HEK293 (cell line): ENCODE measurements around the gene TRPV6.

ENCODE experiments used
- CTCF ChIP-seq: fragments of 450-650 bp; formaldehyde crosslinking; IDR thresholded peaks from 2 replicates; pipeline ENCODE4 v1.5.1; 2016; ENCODE audit warnings: missing biosample characterization, missing genetic modification characterization
- MYNN ChIP-seq: fragments of 450-650 bp; formaldehyde crosslinking; IDR thresholded peaks from 2 replicates; pipeline ENCODE4 v1.5.1; 2016; ENCODE audit warnings: missing biosample characterization, missing genetic modification characterization, borderline replicate concordance
- ZNF274 ChIP-seq, 2 experiments: fragments of 200-500 bp in 1 of 2; fragments of 450-650 bp in 1 of 2; sonication (Bioruptor generic) in 1 of 2; formaldehyde crosslinking in 1 of 2; IDR thresholded peaks; 2 replicates each; pipeline versions ENCODE4 v1.5.1 to v1.6.1; 2014 to 2016; ENCODE audit warnings: borderline replicate concordance in 1 of 2, inconsistent platforms in 1 of 2, low read length in 1 of 2, missing biosample characterization in 1 of 2, missing genetic modification characterization in 1 of 2
- ZNF830 ChIP-seq: fragments of 450-650 bp; IDR thresholded peaks from 2 replicates; pipeline ENCODE4 v1.5.0; 2018; ENCODE audit warnings: missing biosample characterization, missing genetic modification characterization, low read depth, mild to moderate bottlenecking, moderate library complexity
- TF ChIP-seq, protein P1 (sequence below): fragments of 450-650 bp; formaldehyde crosslinking; IDR thresholded peaks from 2 replicates; pipeline ENCODE4 v1.5.1; 2016; ENCODE audit warnings: missing biosample characterization, missing genetic modification characterization
- TF ChIP-seq, protein P2 (sequence below): fragments of 450-650 bp; formaldehyde crosslinking; IDR thresholded peaks from 2 replicates; pipeline ENCODE4 v1.5.1; 2016; ENCODE audit warnings: missing biosample characterization, missing genetic modification characterization
- TF ChIP-seq, protein P3 (sequence below): fragments of 450-650 bp; formaldehyde crosslinking; IDR thresholded peaks from 2 replicates; pipeline ENCODE4 v1.5.1; 2016; ENCODE audit warnings: missing biosample characterization, missing genetic modification characterization

GRCh38 chr7:142932386-142933091 is 47.0 kb upstream of the TRPV6 start:
- TF ChIP-seq MYNN (tag by site-specific recombination) (no peak), CTCF (tag by site-specific recombination) (no peak), ZNF830 (tag by site-specific recombination) (no peak), ZNF274 (IDR thresholded peaks at IDR 0.05; ENCODE audit: low read length) (no peak), ZNF274 (tag by site-specific recombination; IDR thresholded peaks at IDR 0.05; ENCODE audit: borderline replicate concordance) (no peak)
- TF ChIP-seq, protein P1, sequence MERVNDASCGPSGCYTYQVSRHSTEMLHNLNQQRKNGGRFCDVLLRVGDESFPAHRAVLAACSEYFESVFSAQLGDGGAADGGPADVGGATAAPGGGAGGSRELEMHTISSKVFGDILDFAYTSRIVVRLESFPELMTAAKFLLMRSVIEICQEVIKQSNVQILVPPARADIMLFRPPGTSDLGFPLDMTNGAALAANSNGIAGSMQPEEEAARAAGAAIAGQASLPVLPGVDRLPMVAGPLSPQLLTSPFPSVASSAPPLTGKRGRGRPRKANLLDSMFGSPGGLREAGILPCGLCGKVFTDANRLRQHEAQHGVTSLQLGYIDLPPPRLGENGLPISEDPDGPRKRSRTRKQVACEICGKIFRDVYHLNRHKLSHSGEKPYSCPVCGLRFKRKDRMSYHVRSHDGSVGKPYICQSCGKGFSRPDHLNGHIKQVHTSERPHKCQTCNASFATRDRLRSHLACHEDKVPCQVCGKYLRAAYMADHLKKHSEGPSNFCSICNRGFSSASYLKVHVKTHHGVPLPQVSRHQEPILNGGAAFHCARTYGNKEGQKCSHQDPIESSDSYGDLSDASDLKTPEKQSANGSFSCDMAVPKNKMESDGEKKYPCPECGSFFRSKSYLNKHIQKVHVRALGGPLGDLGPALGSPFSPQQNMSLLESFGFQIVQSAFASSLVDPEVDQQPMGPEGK: no peak
- TF ChIP-seq, protein P2, sequence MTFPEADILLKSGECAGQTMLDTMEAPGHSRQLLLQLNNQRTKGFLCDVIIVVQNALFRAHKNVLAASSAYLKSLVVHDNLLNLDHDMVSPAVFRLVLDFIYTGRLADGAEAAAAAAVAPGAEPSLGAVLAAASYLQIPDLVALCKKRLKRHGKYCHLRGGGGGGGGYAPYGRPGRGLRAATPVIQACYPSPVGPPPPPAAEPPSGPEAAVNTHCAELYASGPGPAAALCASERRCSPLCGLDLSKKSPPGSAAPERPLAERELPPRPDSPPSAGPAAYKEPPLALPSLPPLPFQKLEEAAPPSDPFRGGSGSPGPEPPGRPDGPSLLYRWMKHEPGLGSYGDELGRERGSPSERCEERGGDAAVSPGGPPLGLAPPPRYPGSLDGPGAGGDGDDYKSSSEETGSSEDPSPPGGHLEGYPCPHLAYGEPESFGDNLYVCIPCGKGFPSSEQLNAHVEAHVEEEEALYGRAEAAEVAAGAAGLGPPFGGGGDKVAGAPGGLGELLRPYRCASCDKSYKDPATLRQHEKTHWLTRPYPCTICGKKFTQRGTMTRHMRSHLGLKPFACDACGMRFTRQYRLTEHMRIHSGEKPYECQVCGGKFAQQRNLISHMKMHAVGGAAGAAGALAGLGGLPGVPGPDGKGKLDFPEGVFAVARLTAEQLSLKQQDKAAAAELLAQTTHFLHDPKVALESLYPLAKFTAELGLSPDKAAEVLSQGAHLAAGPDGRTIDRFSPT (tag by site-specific recombination): no peak
- TF ChIP-seq, protein P3, sequence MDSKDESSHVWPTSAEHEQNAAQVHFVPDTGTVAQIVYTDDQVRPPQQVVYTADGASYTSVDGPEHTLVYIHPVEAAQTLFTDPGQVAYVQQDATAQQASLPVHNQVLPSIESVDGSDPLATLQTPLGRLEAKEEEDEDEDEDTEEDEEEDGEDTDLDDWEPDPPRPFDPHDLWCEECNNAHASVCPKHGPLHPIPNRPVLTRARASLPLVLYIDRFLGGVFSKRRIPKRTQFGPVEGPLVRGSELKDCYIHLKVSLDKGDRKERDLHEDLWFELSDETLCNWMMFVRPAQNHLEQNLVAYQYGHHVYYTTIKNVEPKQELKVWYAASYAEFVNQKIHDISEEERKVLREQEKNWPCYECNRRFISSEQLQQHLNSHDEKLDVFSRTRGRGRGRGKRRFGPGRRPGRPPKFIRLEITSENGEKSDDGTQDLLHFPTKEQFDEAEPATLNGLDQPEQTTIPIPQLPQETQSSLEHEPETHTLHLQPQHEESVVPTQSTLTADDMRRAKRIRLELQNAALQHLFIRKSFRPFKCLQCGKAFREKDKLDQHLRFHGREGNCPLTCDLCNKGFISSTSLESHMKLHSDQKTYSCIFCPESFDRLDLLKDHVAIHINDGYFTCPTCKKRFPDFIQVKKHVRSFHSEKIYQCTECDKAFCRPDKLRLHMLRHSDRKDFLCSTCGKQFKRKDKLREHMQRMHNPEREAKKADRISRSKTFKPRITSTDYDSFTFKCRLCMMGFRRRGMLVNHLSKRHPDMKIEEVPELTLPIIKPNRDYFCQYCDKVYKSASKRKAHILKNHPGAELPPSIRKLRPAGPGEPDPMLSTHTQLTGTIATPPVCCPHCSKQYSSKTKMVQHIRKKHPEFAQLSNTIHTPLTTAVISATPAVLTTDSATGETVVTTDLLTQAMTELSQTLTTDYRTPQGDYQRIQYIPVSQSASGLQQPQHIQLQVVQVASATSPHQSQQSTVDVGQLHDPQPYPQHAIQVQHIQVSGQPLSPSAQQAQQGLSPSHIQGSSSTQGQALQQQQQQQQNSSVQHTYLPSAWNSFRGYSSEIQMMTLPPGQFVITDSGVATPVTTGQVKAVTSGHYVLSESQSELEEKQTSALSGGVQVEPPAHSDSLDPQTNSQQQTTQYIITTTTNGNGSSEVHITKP (tag by site-specific recombination): no peak
